Activated naive CD4-positive, alpha-beta T cell treated with anti-CD3 and anti-CD28 coated beads, Interleukin-2, amount 50 U/mL, for 72 hours (primary cell): ENCODE measurements around the gene S100A8. TPM values are rescaled to one million over a fixed set of nuclear protein-coding genes. Genes with fewer than 3 reads are reported as not detected.

Experiments used
- ATAC-seq, 2 donors: fragments of 150-1000 bp; cut with Tn5 transposase; 2 replicates each; pipeline ENCODE4 v1.10.0; 2021; ENCODE audit warnings: mild to moderate bottlenecking in 2 of 2, moderate library complexity in 2 of 2
- DNase-seq, 2 donors: peaks; one replicate each; pipeline ENCODE4 v3.0.0; 2021 to 2022; ENCODE audit warnings: low spot score in 2 of 2
- H3K27ac Mint-ChIP-seq, 2 donors: one replicate each; pipeline ENCODE4 v1.8.0; 2022; ENCODE audit warnings: mild to moderate bottlenecking in 2 of 2, mixed read lengths in 2 of 2
- H3K36me3 Mint-ChIP-seq, 2 donors: one replicate each; pipeline ENCODE4 v1.8.0; 2022; ENCODE audit warnings: mixed read lengths in 2 of 2
- H3K9me3 Mint-ChIP-seq, 2 donors: one replicate each; pipeline ENCODE4 v1.8.0; 2022; ENCODE audit warnings: mixed read lengths in 2 of 2
- total RNA-seq, 2 donors: library from RNA; stranded (reverse); gene quantifications; one replicate each; pipeline ENCODE4 v1.2.3, GENCODE V29; 2022

Gene S100A8
- total RNA-seq, 2 donors from 2014 or later: not detected

GRCh38 chr1:153397924-153398651 lies 7.2 kb upstream of the S100A8 start:
- Mint-ChIP-seq H3K27ac (no peak overlapping the region), H3K36me3 (no peaks in the 10 kb centered on the region), H3K9me3 (no peaks in the 10 kb centered on the region)
- DNase-seq (no peak), ATAC-seq (no peak)

GRCh38 chr1:153397051-153397923 lies 6.4 kb upstream of the S100A8 start:
- Mint-ChIP-seq H3K27ac (no peak overlapping the region), H3K36me3 (no peaks in the 10 kb centered on the region), H3K9me3 (no peaks in the 10 kb centered on the region)
- ATAC-seq: no peak
- no peak for DNase-seq

GRCh38 chr1:153396461-153396860 lies 5.6 kb upstream of the S100A8 start:
- no peak for DNase-seq
- Mint-ChIP-seq H3K27ac (no peak overlapping the region), H3K36me3 (no peaks in the 10 kb centered on the region), H3K9me3 (no peaks in the 10 kb centered on the region)
- no peak for ATAC-seq

GRCh38 chr1:153395776-153396175 lies 4.9 kb upstream of the S100A8 start:
- DNase-seq (no peak), ATAC-seq (no peak)
- H3K27ac Mint-ChIP-seq: no peak overlapping the region
- no peaks in the 10 kb centered on the region for H3K36me3 Mint-ChIP-seq
- no peaks in the 10 kb centered on the region for H3K9me3 Mint-ChIP-seq

GRCh38 chr1:153395136-153395685 lies 4.3 kb upstream of the S100A8 start:
- Mint-ChIP-seq H3K27ac (no peak overlapping the region), H3K36me3 (no peaks in the 10 kb centered on the region), H3K9me3 (no peaks in the 10 kb centered on the region)
- DNase-seq: no peak
- no peak for ATAC-seq

GRCh38 chr1:153394391-153394790 lies 3.5 kb upstream of the S100A8 start:
- DNase-seq (no peak), ATAC-seq (no peak)
- Mint-ChIP-seq H3K36me3 (no peaks in the 10 kb centered on the region), H3K9me3 (no peaks in the 10 kb centered on the region), H3K27ac (no peak overlapping the region)

GRCh38 chr1:153393926-153394325 lies 3.1 kb upstream of the S100A8 start:
- DNase-seq (no peak), ATAC-seq (no peak)
- Mint-ChIP-seq H3K27ac (peak overlapping the region in 1 of 2 donors; percentile 63), H3K9me3 (no peaks in the 10 kb centered on the region), H3K36me3 (no peaks in the 10 kb centered on the region)

- H3K9me3 Mint-ChIP-seq: no peaks in the 10 kb centered on the region
- no peak for ATAC-seq
- no peak for DNase-seq
- no peak overlapping the region for H3K27ac Mint-ChIP-seq
- H3K36me3 Mint-ChIP-seq: no peaks in the 10 kb centered on the region
Measured at GRCh38 chr1:153392822-153393221, 1.9 kb upstream of the S100A8 start.

GRCh38 chr1:153392258-153392657 lies 1.4 kb upstream of the S100A8 start:
- Mint-ChIP-seq H3K36me3 (no peaks in the 10 kb centered on the region), H3K9me3 (no peaks in the 10 kb centered on the region), H3K27ac (no peak overlapping the region)
- DNase-seq: no peak
- no peak for ATAC-seq

GRCh38 chr1:153389973-153390879 lies 647 bp downstream of the S100A8 start:
- no peaks in the 10 kb centered on the region for H3K36me3 Mint-ChIP-seq
- no peak for ATAC-seq

GRCh38 chr1:153389401-153389800 lies 1.5 kb downstream of the S100A8 start:
- DNase-seq (no peak), ATAC-seq (no peak)
- Mint-ChIP-seq H3K27ac (no peak overlapping the region), H3K36me3 (no peaks in the 10 kb centered on the region), H3K9me3 (no peaks in the 10 kb centered on the region)

More at GRCh38 chr1:153389973-153390879, 647 bp downstream of the S100A8 start:
- DNase-seq: no peak
- no peaks in the 10 kb centered on the region for H3K9me3 Mint-ChIP-seq
- H3K27ac Mint-ChIP-seq: no peak overlapping the region

GRCh38 chr1:153387785-153388184 lies 3.1 kb downstream of the S100A8 start:
- Mint-ChIP-seq H3K27ac (no peak overlapping the region), H3K36me3 (no peaks in the 10 kb centered on the region), H3K9me3 (no peaks in the 10 kb centered on the region)
- DNase-seq (no peak), ATAC-seq (no peak)

- ATAC-seq: no peak
- Mint-ChIP-seq H3K36me3 (no peaks in the 10 kb centered on the region), H3K27ac (no peak overlapping the region), H3K9me3 (peaks cover 0 to 6% of the 10 kb centered on the region in 2 donors)
- DNase-seq: no peak
Measured at GRCh38 chr1:153387001-153387400, 3.9 kb downstream of the S100A8 start.

GRCh38 chr1:153386500-153386901 lies 4.4 kb downstream of the S100A8 start:
- Mint-ChIP-seq H3K27ac (no peak overlapping the region), H3K36me3 (peaks cover 0 to 4% of the 10 kb centered on the region in 2 donors)
- peak; percentile 16 to 46 for ATAC-seq

GRCh38 chr1:153384958-153385580 lies 5.8 kb downstream of the S100A8 start:
- ATAC-seq (no peak), DNase-seq (no peak)
- Mint-ChIP-seq H3K9me3 (peaks cover 8 to 15% of the 10 kb centered on the region in 2 donors), H3K27ac (no peak overlapping the region), H3K36me3 (peaks cover 0 to 9% of the 10 kb centered on the region in 2 donors)

More at GRCh38 chr1:153386500-153386901, 4.4 kb downstream of the S100A8 start:
- H3K9me3 Mint-ChIP-seq: peaks cover 2 to 9% of the 10 kb centered on the region in 2 donors
- no peak for DNase-seq

GRCh38 chr1:153380711-153381110 lies 10.2 kb downstream of the S100A8 start:
- peaks cover 0 to 9% of the 10 kb centered on the region in 2 donors for H3K36me3 Mint-ChIP-seq
- no peak for DNase-seq
- H3K27ac Mint-ChIP-seq: no peak overlapping the region
- peaks cover 8 to 15% of the 10 kb centered on the region in 2 donors for H3K9me3 Mint-ChIP-seq
- ATAC-seq: no peak
